Endometrium (tissue), 2 donors: ENCODE results near the gene SCNN1B.
"Not testable (repeated sequence)": the region's sequence is repeated elsewhere in the genome, so short reads cannot be mapped to it uniquely, and the experiment has no call there.

Experiments used
- FAIRE-seq: peaks from 2 replicates; lab custom pipeline; 2012; peaks lifted over from hg19 to GRCh38; lab: Jason Lieb, UNC
- donor health status: control.
- donor health status: control.

Gene SCNN1B

DNA sequence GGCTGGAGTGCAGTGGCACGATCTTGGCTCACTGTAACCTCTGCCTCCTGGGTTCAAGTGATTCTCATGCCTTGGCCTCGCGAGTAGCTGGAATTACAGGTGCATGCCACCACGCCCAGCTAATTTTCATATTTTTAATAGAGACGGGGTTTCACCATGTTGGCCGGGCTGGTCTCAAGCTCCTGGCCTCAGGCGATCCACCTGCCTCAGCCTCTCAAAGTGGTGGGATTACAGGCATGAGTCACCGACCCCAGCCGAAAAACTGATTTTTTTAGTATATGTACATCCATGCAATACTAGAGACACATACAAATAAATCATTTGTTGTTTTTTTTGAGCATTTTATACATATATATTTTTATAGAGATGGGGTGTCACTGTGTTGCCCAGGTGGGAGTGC lies 79.6 kb downstream of the SCNN1B start:
- FAIRE-seq: not testable (repeated sequence)

DNA sequence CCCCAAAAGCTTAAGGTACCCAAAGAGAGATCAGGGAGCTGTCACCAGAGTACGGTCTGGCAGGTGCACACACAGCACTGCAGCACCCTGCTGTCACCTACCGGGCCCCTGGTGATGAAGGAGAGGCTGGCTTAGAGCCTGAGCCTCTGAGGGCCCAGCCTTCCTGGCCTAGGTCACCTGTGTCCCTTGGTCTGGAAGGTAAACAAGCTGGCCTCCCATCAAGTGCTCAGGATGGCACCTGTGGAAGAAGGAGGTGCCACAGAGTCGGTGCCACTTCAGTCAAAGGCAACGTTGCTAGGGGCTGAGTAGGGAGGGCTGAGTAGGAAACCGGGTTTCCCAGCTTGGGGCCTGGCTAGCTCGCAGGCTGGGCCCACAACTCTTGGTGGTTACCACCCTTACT lies 80.2 kb downstream of the SCNN1B start:
- FAIRE-seq: no peak

DNA sequence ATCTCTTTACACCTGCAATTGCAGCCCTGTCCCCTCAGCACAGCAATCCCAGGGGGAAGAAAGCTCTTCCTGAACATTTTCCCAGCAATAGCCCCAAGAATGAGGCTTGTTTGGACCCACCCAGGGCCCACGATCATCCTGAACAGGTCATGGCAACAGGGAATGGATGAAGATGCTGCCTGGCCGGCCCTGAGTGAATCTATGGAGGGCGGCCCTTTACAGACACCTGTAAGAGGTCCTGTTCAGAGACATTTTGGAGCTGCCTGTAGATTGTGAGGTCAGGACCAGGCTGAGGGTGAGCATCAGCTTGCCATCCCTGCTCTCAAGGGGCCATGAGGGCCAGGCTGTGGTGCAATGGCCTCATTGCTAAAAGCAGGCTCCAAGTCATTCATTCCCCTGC lies 81.8 kb downstream of the SCNN1B start:
- FAIRE-seq: no peak

DNA sequence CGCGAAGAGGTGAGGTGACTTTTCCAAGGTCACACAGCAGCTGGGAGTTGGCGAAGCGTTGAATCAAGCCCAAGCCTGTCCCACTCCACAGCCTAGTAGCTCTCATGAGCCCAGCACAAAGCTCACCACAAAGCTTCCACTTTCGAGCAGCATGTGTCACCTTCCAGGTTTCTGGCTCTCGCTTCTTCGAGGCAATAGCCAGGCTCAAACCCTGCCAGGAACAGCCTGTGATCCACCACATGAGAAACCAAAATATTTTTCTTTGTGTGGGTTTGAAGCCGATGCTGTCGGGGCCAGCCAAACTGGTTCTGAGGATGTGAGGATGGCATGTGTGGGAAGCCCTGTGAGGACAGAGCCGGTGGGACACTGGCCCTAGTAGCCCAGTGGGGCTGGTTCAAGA lies 82.8 kb downstream of the SCNN1B start:
- FAIRE-seq: no peak

DNA sequence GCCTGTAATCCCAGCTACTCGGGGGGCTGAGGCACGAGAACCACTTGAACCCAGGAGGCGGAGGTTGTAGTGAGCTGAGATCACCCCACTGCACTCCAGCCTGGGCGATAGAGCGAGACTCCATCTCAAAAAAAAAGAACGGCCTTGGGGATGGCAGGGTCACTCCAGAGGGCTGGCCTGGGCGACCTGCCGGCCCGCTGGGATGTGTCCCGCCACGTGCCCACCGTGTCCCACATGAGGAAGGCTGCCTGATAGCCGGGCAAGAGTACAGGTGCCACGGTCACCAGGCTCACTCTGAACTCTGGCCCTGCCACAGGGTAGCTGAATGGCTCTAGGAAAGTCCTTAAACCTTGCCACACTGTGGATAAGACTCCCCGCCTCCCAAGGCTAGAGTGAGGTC lies 83.3 kb downstream of the SCNN1B start:
- FAIRE-seq: no peak

DNA sequence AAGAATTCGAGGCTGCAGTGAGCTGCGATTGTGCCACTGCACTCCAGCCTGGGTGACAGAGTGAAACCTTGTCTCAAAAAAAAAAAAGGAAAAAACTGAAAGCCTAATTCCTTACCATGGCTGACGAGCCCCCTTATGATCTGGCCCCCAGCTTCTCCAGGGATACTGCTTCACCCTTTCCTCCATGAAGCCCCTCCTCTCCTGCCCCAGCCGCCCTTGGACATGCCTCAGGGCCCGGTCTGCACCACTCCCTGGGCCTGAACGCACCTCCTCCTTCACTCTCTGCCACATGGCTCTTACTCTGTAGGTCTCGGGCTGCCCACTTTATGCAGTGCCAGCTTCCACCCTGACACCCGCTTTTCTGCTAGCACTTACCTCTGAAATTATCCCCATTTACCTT lies 85.6 kb downstream of the SCNN1B start:
- no peak for FAIRE-seq

DNA sequence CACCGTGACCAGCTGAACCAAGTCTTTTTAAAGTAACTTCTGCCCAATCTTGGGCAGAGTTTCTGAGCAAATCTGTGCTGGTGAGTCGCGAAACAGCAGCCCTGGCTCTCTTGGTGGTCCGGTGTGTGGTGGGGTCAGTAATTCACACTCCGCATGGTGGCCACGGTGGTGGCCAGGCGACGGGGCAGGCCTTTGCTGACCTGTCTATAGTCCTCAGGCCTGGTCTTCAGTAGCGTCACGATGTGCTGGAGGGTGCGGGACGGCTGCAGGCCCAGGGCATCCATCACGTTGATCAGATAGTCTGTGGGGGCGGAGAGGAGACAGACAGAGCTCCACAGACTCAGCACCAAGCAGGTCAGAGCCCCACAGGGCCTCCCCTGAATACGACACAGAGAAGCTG lies 86.7 kb downstream of the SCNN1B start:
- no peak for FAIRE-seq

DNA sequence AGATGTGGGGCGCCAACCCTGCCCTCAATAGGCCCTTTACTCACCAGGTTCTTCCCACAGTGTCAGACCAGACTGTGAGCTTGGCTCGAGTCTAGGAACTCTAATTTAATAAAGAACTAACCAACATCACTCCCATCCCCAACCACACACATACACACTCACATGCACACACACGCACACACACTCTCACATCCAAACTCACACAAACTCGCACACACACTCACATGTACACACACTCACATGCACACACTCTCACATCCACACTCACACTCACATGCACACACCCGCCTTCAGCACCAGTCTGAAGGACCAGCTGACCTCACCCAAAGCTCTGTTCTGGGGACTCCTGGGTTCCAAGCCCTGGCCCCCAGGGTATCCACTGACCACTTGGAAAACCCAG lies 87.1 kb downstream of the SCNN1B start:
- no peak for FAIRE-seq

DNA sequence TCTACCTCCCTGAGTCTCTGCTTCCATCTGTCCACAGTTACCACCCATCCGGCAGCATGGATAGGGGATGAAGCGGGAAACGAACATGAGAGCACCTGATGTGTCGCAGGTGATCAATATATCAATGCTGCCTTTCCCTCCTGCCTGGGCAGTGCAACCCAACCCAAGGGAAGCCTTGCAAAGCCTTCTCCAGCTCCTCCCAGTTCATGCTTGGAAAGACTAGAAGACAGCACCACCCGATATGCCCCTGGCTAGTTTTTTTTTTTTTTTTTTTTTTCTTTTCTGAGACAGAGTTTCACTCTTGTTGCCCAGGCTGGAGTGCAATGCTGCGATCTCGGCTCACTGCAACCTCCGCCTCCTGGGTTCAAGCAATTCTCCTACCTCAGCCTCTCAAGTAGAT lies 87.8 kb downstream of the SCNN1B start:
- not testable (repeated sequence) for FAIRE-seq

DNA sequence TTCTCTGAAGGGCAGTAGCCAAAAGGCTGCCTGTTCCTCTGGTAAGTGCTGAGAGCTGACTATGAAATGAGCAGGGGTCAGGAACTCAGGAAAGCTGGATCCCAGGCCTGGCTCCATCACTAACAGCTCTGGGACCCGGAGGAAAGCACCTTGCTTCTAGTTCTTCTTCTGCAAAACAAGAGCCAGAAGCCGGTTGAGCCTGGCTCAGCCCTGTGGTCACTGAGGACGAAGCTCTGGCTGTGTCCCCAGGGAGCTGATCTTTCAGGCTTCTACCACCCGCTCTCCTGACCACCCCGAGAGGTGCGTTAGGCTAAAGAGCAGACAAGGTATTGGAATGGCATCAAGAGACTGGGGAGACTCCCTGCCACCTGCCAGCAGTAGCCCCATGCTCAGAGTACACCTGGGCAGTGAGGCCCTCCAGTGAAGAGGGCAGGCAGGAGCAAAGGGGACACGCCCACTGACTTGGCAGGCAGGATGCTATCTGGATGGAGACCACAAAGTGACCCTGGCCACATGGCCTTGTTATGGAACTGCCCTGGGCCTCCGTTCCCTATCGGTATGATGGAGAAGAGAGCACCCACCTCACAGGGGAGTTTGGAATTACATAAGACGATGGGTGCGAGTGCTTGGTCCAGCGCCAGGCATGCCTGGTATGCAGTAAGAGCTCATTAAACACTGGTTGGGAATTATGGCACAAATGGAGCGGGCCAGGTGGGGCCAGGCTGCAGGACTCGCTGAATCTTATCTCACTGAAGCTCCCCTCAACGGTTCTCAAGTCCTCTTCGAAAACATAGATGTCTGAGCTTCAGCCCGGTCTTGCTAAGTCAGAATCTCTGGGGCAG lies 89.5 kb downstream of the SCNN1B start:
- no peak for FAIRE-seq

DNA sequence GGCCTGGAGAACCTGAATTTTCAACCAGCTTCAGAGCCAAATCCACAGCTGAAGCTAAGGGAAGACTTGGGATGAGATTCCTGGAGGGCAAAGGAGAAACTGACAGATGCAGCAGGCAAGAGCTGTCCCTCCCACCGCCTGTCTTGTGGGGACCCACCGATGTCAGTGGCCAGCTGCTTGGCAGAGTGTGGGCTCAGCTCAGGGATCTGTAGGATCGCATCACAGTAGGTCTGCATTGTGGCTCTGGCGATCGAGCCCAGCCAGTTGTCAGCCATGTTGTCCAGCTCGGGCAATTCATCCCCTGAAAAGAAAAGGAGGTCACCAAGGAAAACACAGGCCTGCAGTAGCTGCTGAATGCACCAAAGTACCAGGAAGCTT lies 90.1 kb downstream of the SCNN1B start:
- no peak for FAIRE-seq

DNA sequence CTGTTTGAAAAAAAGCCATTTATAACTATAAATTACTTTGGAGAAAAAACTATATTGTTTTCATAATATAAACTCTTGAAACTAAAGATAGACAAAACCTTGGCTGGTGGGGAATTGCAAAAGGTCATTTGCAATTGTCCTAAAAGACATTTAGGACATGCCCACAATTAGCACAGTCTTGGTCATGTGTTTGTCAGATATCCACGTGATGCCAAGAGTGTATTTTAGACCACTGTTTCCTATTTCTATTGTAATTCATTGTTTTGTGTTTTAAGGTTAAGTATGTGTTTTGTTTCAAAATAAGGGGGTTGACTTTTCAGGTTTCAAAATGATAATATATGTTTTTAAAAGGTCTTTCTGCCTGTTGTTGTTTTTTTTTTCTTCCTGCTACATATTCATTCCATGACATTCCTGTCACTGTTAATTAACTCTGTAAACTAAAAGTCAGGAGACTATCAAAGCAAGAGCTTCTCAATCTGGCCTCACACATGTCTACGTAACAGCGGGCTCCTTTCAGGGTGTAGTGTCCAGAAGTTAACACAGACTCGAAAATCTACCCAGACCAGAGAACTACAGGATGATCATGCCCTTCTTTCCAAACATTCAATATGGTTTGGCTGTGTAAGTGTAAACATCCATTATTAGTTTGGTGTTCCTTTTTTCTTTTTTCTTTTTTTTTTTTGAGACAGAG lies 92.2 kb downstream of the SCNN1B start:
- FAIRE-seq: no peak

DNA sequence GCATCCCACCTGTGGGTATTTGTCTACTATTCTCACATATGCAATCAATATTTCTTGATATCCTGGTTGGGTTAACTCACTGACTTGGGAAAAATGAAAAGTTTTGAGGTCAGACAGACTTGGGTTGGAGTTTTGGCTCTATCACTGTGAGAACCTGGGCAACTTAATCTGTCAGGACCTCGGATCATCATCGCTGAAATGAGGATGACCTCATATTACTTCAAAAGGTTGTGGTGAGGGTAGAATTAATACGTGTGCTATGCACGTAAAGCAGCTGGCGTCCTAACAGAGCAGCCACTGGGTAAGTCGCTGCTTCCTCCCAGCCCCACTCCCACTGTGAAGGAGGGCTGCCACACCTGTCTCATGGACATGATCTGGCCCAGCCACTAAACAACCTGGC lies 93.6 kb downstream of the SCNN1B start:
- no peak for FAIRE-seq

DNA sequence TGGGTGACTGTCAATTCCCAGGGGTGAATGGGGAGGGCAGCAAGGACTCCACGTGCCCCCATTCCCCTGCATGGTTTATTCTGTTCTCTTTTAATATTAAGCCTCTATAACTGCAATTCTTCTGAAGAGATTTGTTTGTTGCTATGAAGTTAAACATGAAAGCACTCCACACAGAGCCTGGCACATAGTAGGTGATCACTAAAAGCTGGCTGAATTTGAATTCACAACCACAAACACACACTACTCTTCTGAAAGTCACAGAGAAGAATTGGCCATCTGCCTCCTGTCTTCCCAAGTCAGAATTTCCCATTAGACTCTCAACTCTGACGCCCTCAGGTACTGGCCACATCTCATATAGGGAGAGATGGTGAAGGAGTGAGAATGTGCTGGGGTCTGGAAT lies 95.4 kb downstream of the SCNN1B start:
- FAIRE-seq: no peak

DNA sequence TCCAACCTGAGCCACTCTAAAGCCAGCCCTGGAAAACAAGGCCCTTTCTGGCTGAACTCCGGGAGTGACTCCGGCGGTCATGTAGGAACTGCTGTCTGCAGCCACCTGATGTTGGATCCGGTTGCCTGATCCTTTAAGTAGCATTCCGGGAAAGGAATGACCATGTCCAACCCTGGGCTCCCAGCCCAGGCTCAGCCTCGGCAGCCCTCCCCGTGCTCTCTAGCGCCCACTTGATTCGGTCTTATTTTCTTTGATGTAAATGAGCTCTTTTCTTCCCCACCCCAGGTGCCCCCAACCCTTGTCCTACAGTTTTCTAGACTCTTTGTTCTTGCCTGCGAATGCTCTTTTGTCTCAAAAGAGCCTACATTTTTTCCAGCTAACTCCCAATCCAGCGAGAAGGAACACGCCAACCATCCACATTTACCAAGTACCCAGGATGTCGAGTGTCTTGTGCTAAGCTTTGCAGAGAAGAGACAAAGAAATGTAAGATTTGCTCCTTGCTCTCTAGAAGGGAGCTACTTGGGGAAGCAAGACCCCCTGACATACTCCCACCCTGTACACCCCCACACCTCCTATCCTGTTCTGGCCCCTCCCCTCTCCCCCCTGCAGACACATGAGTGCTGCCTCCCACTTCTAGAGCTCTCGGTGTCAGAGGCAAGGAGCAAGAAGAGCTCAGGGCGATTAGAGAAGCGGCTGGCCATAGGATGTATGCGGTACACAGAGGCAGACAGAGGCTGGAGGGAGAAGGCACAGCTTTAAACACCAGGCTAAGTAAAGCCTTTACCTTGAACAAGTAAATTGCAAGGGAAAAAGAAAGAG lies 97.1 kb downstream of the SCNN1B start:
- no peak for FAIRE-seq

DNA sequence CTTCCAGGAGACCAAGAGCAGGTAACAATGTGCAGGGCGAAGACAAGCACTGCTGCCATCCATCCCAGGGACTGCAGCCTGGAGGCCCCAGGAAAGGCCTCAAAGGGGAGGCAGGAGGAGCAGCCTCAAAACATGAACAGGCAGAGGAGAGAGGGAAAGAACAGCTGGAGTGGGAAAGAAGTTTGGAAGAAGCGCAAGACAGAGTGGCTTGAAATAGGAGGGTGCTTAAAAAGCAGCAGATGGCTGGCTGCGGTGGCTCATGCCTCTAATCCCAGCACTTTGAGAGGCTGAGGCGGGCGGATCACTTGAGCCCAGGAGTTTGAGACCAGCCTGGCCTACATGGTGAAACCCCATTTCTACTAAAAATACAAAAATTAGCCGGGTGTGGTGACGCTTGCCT lies 98.3 kb downstream of the SCNN1B start:
- not testable (repeated sequence) for FAIRE-seq

DNA sequence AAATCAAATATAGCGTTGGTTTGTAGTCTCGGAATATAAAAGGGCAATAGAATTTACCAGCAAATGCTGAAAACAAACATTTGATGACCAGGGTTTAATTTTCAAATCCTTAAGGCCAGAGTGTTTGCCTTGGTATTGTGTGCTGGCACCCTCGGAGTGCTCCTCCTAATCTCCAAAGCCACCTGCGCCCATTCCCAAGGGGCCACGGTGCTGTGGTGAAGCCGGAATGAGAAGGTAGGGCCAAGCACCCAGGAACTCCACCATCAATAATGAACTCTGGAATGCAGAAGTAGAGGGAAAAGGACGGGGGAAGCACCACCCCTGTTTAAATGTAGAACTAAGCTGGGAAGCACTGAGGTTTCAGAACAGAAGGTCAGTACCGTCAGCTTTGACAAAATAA lies 99.0 kb downstream of the SCNN1B start:
- FAIRE-seq: no peak

DNA sequence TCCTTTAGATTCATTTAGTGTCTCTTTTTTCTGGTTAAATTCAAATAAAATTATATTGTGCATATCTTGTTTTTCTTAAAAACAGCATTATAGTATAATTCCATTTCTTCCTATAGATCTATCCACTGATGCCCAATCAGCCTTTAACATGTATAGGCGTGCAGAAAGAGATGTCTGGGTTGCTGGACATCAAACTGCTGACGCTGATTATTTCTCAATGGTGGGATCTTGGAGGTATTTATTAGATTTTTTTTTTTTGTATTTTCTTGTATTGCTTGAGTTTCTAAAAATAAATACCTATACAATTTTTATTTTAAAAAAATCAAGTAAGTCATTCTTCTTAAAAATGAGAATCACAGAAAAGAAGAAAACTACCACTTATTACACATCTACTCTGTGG lies 100.0 kb downstream of the SCNN1B start:
- FAIRE-seq: no peak

DNA sequence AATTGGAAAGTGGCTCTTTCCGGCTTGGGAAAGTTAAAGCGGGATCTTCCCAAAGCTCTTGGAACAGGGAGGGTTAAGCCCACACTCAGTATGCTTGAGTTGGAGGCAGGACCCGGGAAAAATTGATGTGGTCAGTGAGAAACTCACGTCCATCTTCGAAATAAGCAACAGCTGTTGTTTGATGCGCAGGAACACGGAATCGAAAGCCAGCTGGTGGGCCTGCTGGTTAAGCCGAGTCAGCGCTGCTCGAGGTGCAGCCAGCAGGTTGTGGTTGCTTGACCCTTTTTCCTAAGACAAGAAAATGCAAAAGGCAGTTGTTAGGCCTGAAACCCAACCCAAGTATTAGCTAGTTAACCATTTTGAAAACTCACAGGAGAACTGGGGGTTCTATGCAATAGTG lies 101.4 kb downstream of the SCNN1B start:
- FAIRE-seq: no peak

DNA sequence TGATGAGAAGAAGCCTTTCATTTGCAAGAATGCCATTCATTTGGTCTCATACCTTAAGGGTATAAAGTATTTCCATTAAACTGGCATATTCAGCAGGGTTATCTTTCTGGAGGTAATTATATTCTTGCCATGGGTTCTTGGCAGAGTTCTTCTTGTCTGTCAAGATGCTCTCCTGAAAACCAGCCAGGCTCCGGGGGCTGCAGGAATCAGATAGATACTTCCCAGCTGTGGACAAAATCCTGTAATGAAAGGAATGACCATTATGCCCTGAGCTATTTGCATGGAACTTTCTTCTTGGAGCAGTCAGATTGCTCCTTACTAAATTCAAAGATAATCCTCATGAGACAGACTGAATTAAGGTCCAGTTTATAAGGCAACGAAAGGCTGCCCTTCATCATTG lies 103.9 kb downstream of the SCNN1B start:
- no peak for FAIRE-seq

DNA sequence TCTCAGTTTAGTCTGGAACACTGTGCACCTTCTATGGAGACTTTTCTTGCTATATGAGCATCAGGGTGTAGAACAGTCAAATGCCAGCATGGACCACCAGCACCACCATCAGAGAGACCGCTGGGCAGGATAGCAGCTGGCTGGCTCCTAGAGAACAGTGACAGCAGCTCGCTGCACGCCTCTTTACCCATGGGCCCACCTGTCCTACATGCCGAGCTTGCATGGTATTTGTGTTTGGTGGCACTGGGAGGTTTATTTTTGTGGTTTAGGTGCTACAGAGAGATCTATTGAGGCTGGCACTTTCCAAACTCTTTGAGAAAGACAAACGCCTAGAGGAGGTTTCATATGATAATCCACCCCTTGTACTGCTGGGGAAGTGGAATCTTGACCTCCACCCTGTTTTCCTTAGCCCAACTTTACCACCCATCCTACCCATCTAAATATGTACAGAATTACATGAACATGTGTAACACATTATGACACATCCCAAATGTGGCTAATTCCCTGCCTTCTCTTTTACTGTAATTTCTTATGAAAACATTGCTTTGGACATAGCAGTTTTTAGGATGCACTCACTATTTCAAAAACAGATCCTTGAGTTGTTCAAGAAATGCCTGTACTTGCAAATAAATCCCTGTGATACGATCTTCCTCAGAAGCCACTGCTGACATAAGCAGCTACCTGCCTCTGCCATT lies 104.6 kb downstream of the SCNN1B start:
- no peak for FAIRE-seq

DNA sequence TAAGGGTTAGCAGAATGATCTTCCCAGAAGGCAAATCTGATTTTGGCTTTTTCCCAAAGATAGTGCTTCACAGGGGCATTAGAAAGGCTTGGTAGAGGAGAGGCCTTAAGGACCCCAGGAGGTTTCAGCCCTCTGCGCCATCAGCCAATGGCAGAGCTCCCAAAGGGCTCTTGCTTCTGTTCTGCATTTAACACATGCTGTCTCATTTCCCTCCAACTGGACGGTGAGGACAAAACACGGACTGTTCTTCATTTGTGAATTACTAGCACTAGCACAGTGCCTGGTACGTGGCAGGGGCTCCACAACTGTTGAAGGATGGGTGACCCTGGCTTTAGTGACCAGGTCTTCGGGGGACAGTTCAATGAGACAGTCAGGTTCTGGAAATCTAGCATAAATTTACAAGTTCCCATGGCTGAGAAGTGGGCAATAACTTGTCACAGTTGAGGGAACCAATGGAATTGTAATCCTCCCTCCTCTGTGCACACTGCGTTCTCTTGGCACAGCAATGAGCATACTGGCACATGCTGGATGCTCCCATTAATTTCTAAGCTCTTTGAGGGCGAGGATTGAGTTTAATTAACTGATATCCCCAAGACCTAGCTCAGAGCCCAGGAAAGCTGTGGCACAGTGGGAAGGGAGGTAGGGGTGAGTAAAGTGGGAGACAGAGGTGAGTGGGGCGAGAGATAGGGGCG lies 105.5 kb downstream of the SCNN1B start:
- FAIRE-seq: no peak
